Neuronal stem cell (in vitro differentiated cells): Measurements from ENCODE around the gene DHRS13.

Source experiments
- DNase-seq: peaks from one replicate; pipeline ENCODE4 v3.0.0-alpha.2; 2013; ENCODE audit warnings: low spot score
- H2AFZ ChIP-seq: one replicate; pipeline ENCODE4 v1.6.1; 2013; ENCODE audit warnings: mild to moderate bottlenecking, low read length, inconsistent platforms
- H2AK5ac ChIP-seq: 2 replicates; pipeline ENCODE4 v1.6.1; 2013; ENCODE audit warnings: low read depth, mild to moderate bottlenecking, inconsistent platforms, low read length, moderate library complexity, mixed read lengths
- H2BK120ac ChIP-seq: 2 replicates; pipeline ENCODE4 v1.6.1; 2013; ENCODE audit warnings: low read depth, mild to moderate bottlenecking, inconsistent platforms, low read length, moderate library complexity, mixed read lengths
- H2BK12ac ChIP-seq: one replicate; pipeline ENCODE4 v1.6.1; 2013; ENCODE audit warnings: low read length, inconsistent platforms
- H2BK15ac ChIP-seq: 2 replicates; pipeline ENCODE4 v1.6.1; 2013; ENCODE audit warnings: mild to moderate bottlenecking, low read length, inconsistent platforms, mixed read lengths
- H2BK5ac ChIP-seq: one replicate; pipeline ENCODE4 v1.6.1; 2013; ENCODE audit warnings: inconsistent platforms, mild to moderate bottlenecking, low read length, moderate library complexity
- H3K14ac ChIP-seq: one replicate; pipeline ENCODE4 v1.6.1; 2013; ENCODE audit warnings: low read length, inconsistent platforms
- H3K18ac ChIP-seq: 2 replicates; pipeline ENCODE4 v1.6.1; 2013; ENCODE audit warnings: low read length, inconsistent platforms
- H3K23ac ChIP-seq: 2 replicates; pipeline ENCODE4 v1.6.1; 2013; ENCODE audit warnings: low read depth, mild to moderate bottlenecking, mixed read lengths, low read length, inconsistent platforms; ENCODE audit not compliant: poor library complexity
- H3K27ac ChIP-seq: replicated peaks from 3 replicates; pipeline ENCODE4 v1.5.1; 2013; ENCODE audit warnings: low read length, inconsistent platforms
- H3K27me3 ChIP-seq, 3 experiments: 2 replicates each; pipeline ENCODE4 v1.6.1; 2013; ENCODE audit warnings: low read length in 3 of 3, mild to moderate bottlenecking in 2 of 3, inconsistent platforms in 1 of 3, low read depth in 1 of 3, mixed read lengths in 1 of 3, moderate library complexity in 1 of 3; ENCODE audit not compliant: control insufficient read depth in 3 of 3, insufficient read depth in 3 of 3
- H3K36me3 ChIP-seq, 2 donors: replicated peaks in 1 of 2; 2 replicates each; pipeline ENCODE4 v1.6.1; 2013; ENCODE audit warnings: low read length in 2 of 2; ENCODE audit not compliant: control insufficient read depth in 2 of 2, insufficient read depth in 2 of 2
- H3K4ac ChIP-seq: 2 replicates; pipeline ENCODE4 v1.6.1; 2013; ENCODE audit warnings: inconsistent platforms, mild to moderate bottlenecking, low read length, moderate library complexity
- H3K4me1 ChIP-seq, 2 donors: 1 replicate in 1 of 2; 2 replicates in 1 of 2; pipeline ENCODE4 v1.6.1; 2013; ENCODE audit warnings: low read length in 2 of 2, low read depth in 1 of 2; ENCODE audit not compliant: control insufficient read depth in 2 of 2, insufficient read depth in 1 of 2
- H3K4me2 ChIP-seq: one replicate; pipeline ENCODE4 v1.6.1; 2013; ENCODE audit warnings: mild to moderate bottlenecking, low read length, inconsistent platforms; ENCODE audit not compliant: insufficient read depth, poor library complexity, severe bottlenecking
- H3K4me3 ChIP-seq, 2 donors: 2 replicates each; pipeline ENCODE4 v1.5.1; 2013; ENCODE audit warnings: low read length in 2 of 2, mild to moderate bottlenecking in 2 of 2, inconsistent platforms in 1 of 2, moderate library complexity in 1 of 2
- H3K79me1 ChIP-seq: one replicate; pipeline ENCODE4 v1.6.1; 2013; ENCODE audit warnings: low read depth, mild to moderate bottlenecking, inconsistent platforms, low read length, moderate library complexity
- H3K9ac ChIP-seq: one replicate; pipeline ENCODE4 v1.6.1; 2013; ENCODE audit warnings: mild to moderate bottlenecking, low read depth, low read length, inconsistent platforms; ENCODE audit not compliant: poor library complexity
- H3K9me3 ChIP-seq, 2 donors: replicated peaks in 1 of 2; 2 replicates each; pipeline versions ENCODE3 to v1.6.1; 2013; ENCODE audit warnings: low read length in 2 of 2, mild to moderate bottlenecking in 2 of 2, inconsistent platforms in 1 of 2, low read depth in 1 of 2, mixed read lengths in 1 of 2, moderate library complexity in 1 of 2; ENCODE audit not compliant: control insufficient read depth in 2 of 2, insufficient read depth in 1 of 2
- H4K8ac ChIP-seq: one replicate; pipeline ENCODE4 v1.6.1; 2013; ENCODE audit warnings: low read depth, mild to moderate bottlenecking, inconsistent platforms, low read length, moderate library complexity
- H4K91ac ChIP-seq: one replicate; pipeline ENCODE4 v1.6.1; 2013; ENCODE audit warnings: low read length, low read depth, mild to moderate bottlenecking, inconsistent platforms; ENCODE audit not compliant: poor library complexity
- WGBS, 2 donors: extraction: QIAGEN DNeasy Blood & Tissue Kit; methylation state at CpG; one replicate each; pipeline ENCODE4 v1.1.7; 2013; ENCODE audit warnings: missing lambda C conversion rate in 2 of 2, mixed read lengths in 1 of 2; ENCODE audit not compliant: insufficient read length in 2 of 2, insufficient replicate concordance in 1 of 2; ENCODE audit errors: extremely low coverage in 2 of 2; 5-methylcytosine and 5-hydroxymethylcytosine counted together

DHRS13 gene

GRCh38 chr17:28899212-28899815 is 3.6 kb downstream of the DHRS13 start:
- DNase-seq, result no peak

GRCh38 chr17:28898527-28898955 is 4.3 kb downstream of the DHRS13 start:
- H3K4me2 ChIP-seq, result no peak overlapping the region
- H3K4me1 ChIP-seq, result peaks cover 8 to 12% of the 10 kb centered on the region in 2 donors
- H3K18ac ChIP-seq, result no peak overlapping the region
- WGBS, 2 donors, result no CpG with 5 or more reads among the region's 12 CpGs
- no peak overlapping the region for H2BK120ac ChIP-seq
- peaks cover 0 to 33% of the 10 kb centered on the region in 2 donors for H3K36me3 ChIP-seq
- no peak overlapping the region for H3K9ac ChIP-seq
- no peak overlapping the region for H3K27ac ChIP-seq
- no peak overlapping the region for H3K23ac ChIP-seq
- H3K79me1 ChIP-seq, result no peaks in the 10 kb centered on the region
- H2BK15ac ChIP-seq, result no peak overlapping the region
- H2AFZ ChIP-seq, result no peak overlapping the region
- no peak overlapping the region for H4K91ac ChIP-seq
- H3K14ac ChIP-seq, result no peak overlapping the region
- H2BK5ac ChIP-seq, result no peak overlapping the region
- no peaks in the 10 kb centered on the region for H3K9me3 ChIP-seq
- H3K4ac ChIP-seq, result no peak overlapping the region
- no peak overlapping the region for H3K4me3 ChIP-seq
- H3K27me3 ChIP-seq, result no peaks in the 10 kb centered on the region
- H4K8ac ChIP-seq, result no peak overlapping the region
- H2BK12ac ChIP-seq, result no peak overlapping the region
- no peak overlapping the region for H2AK5ac ChIP-seq
- DNase-seq, result no peak

More at GRCh38 chr17:28899212-28899815, 3.6 kb downstream of the DHRS13 start:
- Histone ChIP-seq H2AK5ac (no peak overlapping the region), H3K23ac (no peak overlapping the region), H3K4me2 (no peak overlapping the region), H4K91ac (no peak overlapping the region), H2BK120ac (no peak overlapping the region), H3K18ac (no peak overlapping the region), H3K36me3 (peaks cover 0 to 33% of the 10 kb centered on the region in 2 donors), H3K9me3 (no peaks in the 10 kb centered on the region), H3K4me3 (no peak overlapping the region), H3K4ac (no peak overlapping the region), H2BK5ac (no peak overlapping the region), H2BK12ac (no peak overlapping the region), H3K79me1 (no peaks in the 10 kb centered on the region), H3K14ac (no peak overlapping the region), H3K9ac (no peak overlapping the region), H3K27me3 (no peaks in the 10 kb centered on the region), H3K27ac (no peak overlapping the region), H3K4me1 (peaks cover 8 to 12% of the 10 kb centered on the region in 2 donors), H2BK15ac (no peak overlapping the region), H4K8ac (no peak overlapping the region), H2AFZ (no peak overlapping the region)
- WGBS, 2 donors, result no CpG with 5 or more reads among the region's 5 CpGs

- Histone ChIP-seq H3K4ac (no peak overlapping the region), H3K18ac (peak overlapping the region; percentile 90), H2BK12ac (no peak overlapping the region), H3K36me3 (peaks cover 0 to 37% of the 10 kb centered on the region in 2 donors), H2BK15ac (no peak overlapping the region), H4K8ac (no peak overlapping the region), H4K91ac (no peak overlapping the region), H3K27me3 (no peaks in the 10 kb centered on the region), H3K79me1 (peaks cover under 1% of the 10 kb centered on the region), H3K23ac (no peak overlapping the region), H3K14ac (no peak overlapping the region), H3K4me2 (peak overlapping the region; percentile 52), H3K4me1 (peaks cover 7 to 12% of the 10 kb centered on the region in 2 donors), H3K27ac (peak overlapping the region; percentile 15), H2AFZ (peak overlapping the region; percentile 91), H3K4me3 (peak overlapping the region; percentile 47 to 69), H2AK5ac (no peak overlapping the region), H2BK120ac (no peak overlapping the region), H2BK5ac (no peak overlapping the region), H3K9me3 (no peaks in the 10 kb centered on the region), H3K9ac (no peak overlapping the region)
- no CpG with 5 or more reads among the region's 23 CpGs for whole genome bisulfite sequencing, 2 donors
- peak; percentile 27 for DNase-seq
These were observed 4.9 kb downstream of the DHRS13 start for GRCh38 chr17:28897769-28898526.
